SK-N-SH (cell line): ENCODE data around the gene ARID1B. TPM values are rescaled to one million over a fixed set of nuclear protein-coding genes. Genes with fewer than 3 reads are reported as not detected.

Experiments
- CHD2 ChIP-seq: fragments of 150-350 bp; IDR thresholded peaks from 2 replicates; pipeline ENCODE4 v1.6.1; 2018; ENCODE audit warnings: low read length; ENCODE audit not compliant: partially characterized antibody
- EP300 ChIP-seq, 2 experiments: IDR thresholded peaks; 2 replicates each; pipeline versions ENCODE4 v1.4.0 to v1.6.1; 2012; ENCODE audit warnings: borderline replicate concordance in 1 of 2, low read depth in 1 of 2, low read length in 1 of 2
- FOXJ3 ChIP-seq: sonication (generic); formaldehyde crosslinking; IDR thresholded peaks from 2 replicates; pipeline ENCODE4 v1.5.1; 2020; ENCODE audit warnings: mild to moderate bottlenecking, missing genetic modification reagents
- GATA2 ChIP-seq: sonication (generic); formaldehyde crosslinking; IDR thresholded peaks from 2 replicates; pipeline ENCODE4 v1.5.0; 2020; ENCODE audit warnings: mild to moderate bottlenecking, missing genetic modification reagents
- IRF3 ChIP-seq: fragments of 150-350 bp; IDR thresholded peaks from 2 replicates; pipeline ENCODE4 v1.6.1; 2016; ENCODE audit warnings: mild to moderate bottlenecking, low read depth, low read length
- NFIC ChIP-seq: IDR thresholded peaks from 2 replicates; pipeline ENCODE4 v1.4.0; 2012; ENCODE audit warnings: borderline replicate concordance
- PBX3 ChIP-seq: IDR thresholded peaks from 2 replicates; pipeline ENCODE4; 2012
- RCOR1 ChIP-seq: fragments of 150-350 bp; IDR thresholded peaks from 2 replicates; pipeline ENCODE4 v1.6.1; 2017; ENCODE audit warnings: antibody characterized with exemption, low read length
- RXRA ChIP-seq: IDR thresholded peaks from 2 replicates; pipeline ENCODE4 v1.4.0; 2012; ENCODE audit warnings: low read depth, mild to moderate bottlenecking, borderline replicate concordance
- TAF1 ChIP-seq: IDR thresholded peaks from 2 replicates; pipeline ENCODE4 v1.6.1; 2012; ENCODE audit warnings: low read depth, mild to moderate bottlenecking, low read length, moderate library complexity, borderline replicate concordance
- USF1 ChIP-seq: IDR thresholded peaks from 2 replicates; pipeline ENCODE4 v1.4.0; 2012; ENCODE audit warnings: low read depth, borderline replicate concordance
- USF2 ChIP-seq: fragments of 150-350 bp; IDR thresholded peaks from 2 replicates; pipeline ENCODE4 v1.6.1; 2017; ENCODE audit warnings: antibody characterized with exemption, low read length, low read depth, borderline replicate concordance
- ZBTB33 ChIP-seq: IDR thresholded peaks from 2 replicates; pipeline ENCODE4 v1.4.0; 2012; ENCODE audit warnings: low read depth, borderline replicate concordance
- polyA plus RNA-seq, 3 experiments: library from polyadenylated mRNA; depleted of rRNA; stranded (reverse); fragments of >200 nt; gene quantifications; 2 replicates each; pipeline ENCODE4 v1.2.3, GENCODE V29; 2012

Gene ARID1B
- polyA plus RNA-seq, 1 of the 3 experiments (the other 2 are of a cell fraction) = 13.6 TPM

GRCh38 chr6:157143171-157143889 lies 366.2 kb downstream of the ARID1B start (continued):
- TF ChIP-seq EP300 (IDR thresholded peaks at IDR 0.05; ENCODE audit: borderline replicate concordance in 1 of 2, low read depth in 1 of 2, low read length in 1 of 2) (peak; percentile 75 to 79; a peak in 3 of 4 replicates), NFIC (peak; percentile 94), RCOR1 (peak; percentile 64; the same call in 1 of the 2 replicates), GATA2 (peak; percentile 47), USF2 (no peak), IRF3 (no peak), CHD2 (peak; percentile 76), USF1 (no peak), ZBTB33 (0 out of 2 replicates have a peak, but pooled peaks have one; percentile 18), TAF1 (no peak), PBX3 (peak; percentile 88), FOXJ3 (peak; percentile 80), RXRA (peak; percentile 35; the same call in 1 of the 2 replicates)
